ENCODE data around the gene TAF11L8. TPM values are rescaled to one million over a fixed set of nuclear protein-coding genes. Genes with fewer than 3 reads are reported as not detected.
"Not testable (repeated sequence)": the region's sequence is repeated elsewhere in the genome, so short reads cannot be mapped to it uniquely, and the experiment has no call there.

The TAF11L8 gene
- not detected for total RNA-seq

DNA sequence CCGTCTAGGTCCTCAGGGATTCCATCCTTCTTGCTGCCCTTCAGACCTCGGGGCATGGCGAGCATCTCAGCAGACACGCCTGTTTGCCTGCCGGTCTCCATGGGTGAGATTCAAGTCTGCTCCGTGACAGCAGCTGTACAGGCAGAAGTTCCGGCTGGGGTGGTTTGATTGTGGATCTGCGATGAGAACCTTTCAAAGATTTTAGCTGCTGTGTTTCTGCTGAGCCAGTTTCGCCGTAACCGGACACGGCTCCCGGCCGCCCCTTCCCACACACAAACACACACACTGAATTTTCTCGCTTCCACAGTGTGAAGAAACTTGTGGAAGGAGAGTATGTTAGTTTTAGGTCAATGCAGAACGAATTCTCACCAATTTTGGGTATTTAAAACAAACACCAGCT lies at the start of gene TAF11L8:
TAF11L8 (minus strand) TSS at position 101 of the 400 bp plus-strand sequence.
- not testable (repeated sequence) for DNase-seq

DNA sequence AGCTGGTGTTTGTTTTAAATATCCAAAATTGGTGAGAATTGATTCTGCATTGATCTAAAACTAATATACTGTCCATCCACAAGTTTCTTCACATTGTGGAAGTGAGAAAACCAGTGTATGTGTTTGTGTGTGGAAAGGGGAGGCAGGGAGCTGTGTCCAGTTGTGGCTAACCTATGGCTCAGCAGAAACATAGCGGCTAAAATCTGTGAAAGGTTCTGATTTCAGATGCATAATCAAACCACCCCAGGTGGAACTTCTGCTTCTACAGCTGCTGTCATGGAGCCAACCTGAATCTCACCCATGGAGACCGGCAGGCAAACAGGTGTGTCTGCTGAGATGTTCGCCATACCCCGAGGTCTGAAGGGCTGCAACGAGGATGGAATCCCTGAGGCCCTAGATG lies 43.4 kb upstream of the TAF11L8 start, which contains the start of gene TAF11L14:
TAF11L14 (plus strand) TSS at position 301 of the 400 bp plus-strand sequence.
- DNase-seq: no peak

- not testable (repeated sequence) for DNase-seq
Measured at GRCh38 chr5:17631788-17632187, 41.0 kb upstream of the TAF11L8 start, which contains the start of gene TAF11L13. Gene TAF11L13, plus strand, starts transcription at chr5:17632088.

DNA sequence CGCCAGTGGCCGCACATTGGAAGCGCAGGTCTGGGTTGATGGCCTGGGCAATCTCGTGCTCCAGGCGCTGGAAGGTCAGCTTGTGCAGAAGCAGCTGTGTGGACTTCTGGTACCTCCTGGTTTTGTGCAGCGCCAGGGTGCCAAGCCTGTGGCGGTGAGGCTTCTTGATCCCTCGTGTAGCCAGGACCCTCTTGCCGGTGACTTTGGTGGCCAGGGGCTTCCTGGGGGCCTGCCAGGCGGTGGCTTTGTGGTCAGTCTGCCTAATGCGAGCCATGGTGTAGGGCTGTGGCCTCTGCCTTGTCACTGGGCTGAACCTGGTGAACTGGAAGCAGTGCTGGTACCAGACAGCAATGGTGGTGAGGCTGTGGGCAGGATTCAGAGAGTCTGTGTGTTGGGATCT lies 34.9 kb upstream of the TAF11L8 start:
- no peak for DNase-seq

DNA sequence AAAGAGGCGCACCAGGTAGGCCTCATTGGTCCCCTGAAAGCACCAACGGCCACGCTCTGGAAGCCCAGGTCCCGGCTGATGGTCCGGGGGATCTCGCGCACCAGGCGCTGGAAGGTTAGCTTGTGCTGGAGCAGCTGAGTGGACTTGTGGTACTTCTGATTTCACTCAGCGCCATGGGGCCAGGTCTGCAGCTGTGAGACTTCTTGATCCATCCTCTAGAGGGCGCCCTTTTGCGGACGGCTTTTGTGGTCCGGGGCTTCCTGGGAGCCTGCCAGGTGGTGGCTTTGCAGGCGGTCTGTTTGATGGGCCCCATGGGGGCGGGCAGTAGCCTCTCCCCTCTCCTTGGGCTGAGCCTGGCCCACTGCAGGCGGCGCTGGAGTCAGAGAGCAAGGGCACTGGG lies 29.9 kb upstream of the TAF11L8 start:
- no peak for DNase-seq

DNA sequence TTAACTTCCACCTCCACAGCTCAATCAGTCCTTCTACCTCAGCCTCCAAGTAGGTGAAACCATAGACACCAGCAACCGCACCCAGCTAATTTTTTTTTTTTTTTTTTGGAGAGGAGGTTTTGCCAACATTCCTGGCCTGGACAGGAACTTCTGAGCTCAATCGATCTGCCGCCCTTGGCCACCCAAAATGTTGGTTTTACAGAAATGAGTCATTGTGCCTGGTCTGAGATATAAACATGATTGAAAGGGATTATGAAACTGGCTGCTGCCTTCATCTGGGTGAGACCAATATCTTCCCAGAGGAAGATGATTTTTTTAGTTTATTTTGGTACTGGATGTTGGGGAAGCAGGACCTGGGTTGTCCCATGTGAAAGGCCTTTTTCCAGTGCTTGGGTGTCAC lies 28.6 kb upstream of the TAF11L8 start:
- DNase-seq: no peak

DNA sequence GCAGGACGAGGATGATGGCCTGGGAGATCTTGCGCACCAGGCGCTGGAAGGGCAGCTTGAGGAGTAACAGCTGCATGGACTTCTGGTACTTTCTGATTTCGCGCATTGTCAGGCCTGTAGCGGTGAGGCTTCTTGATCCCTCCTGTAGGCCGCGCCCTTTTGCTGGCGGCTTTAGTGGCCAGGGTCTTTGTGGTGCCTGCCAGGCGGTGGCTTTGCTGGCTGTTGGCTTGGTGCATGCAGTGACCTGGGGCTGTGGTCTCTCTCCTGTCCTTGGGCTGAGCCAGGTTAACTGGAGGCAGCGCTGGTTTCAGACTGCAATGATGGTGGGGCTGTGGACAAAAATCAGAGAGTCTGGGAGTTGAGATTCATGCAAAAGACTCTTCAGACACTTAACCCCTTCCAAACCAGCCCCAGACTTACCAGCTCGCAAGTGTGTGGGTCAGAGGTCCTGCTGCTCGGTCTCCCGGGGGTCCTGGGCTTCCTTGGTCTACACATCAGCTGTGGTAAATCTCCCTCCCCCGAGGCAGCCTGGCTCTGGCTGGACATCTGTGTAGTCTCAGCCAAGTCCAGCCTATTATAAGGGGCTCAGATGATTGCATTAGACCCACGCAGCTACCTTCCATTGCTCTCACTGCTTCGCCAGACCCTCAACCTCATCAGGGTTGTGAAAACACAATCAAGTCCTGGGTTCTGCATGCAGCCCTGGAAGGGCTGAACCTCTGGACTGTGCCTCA lies 24.3 kb upstream of the TAF11L8 start:
- DNase-seq: no peak

- not testable (repeated sequence) for DNase-seq
Measured at GRCh38 chr5:17610092-17610491, 19.3 kb upstream of the TAF11L8 start, which contains the start of gene TAF11L12. Gene TAF11L12, plus strand, starts transcription at chr5:17610392.

- not testable (repeated sequence) for DNase-seq
Measured at GRCh38 chr5:17607461-17607860, 16.7 kb upstream of the TAF11L8 start.

- no peak for DNase-seq
Measured at GRCh38 chr5:17604951-17605350, 14.2 kb upstream of the TAF11L8 start.

GRCh38 chr5:17603880-17604279 lies 13.1 kb upstream of the TAF11L8 start, which contains the start of gene TAF11L11:
Gene TAF11L11, plus strand, starts transcription at chr5:17604183.
- not testable (repeated sequence) for DNase-seq

DNA sequence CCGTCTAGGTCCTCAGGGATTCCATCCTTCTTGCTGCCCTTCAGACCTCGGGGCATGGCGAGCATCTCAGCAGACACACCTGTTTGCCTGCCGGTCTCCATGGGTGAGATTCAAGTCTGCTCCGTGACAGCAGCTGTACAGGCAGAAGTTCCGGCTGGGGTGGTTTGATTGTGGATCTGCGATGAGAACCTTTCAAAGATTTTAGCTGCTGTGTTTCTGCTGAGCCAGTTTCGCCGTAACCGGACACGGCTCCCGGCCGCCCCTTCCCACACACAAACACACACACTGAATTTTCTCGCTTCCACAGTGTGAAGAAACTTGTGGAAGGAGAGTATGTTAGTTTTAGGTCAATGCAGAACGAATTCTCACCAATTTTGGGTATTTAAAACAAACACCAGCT lies 7.0 kb upstream of the TAF11L8 start, which contains the start of gene TAF11L10:
TAF11L10 (minus strand) TSS at position 101 of the 400 bp plus-strand sequence.
- not testable (repeated sequence) for DNase-seq

- DNase-seq: not testable (repeated sequence)
Measured at GRCh38 chr5:17594255-17594654, 3.5 kb upstream of the TAF11L8 start, which contains the start of gene TAF11L9. Gene TAF11L9, minus strand, starts transcription at chr5:17594394.

DNA sequence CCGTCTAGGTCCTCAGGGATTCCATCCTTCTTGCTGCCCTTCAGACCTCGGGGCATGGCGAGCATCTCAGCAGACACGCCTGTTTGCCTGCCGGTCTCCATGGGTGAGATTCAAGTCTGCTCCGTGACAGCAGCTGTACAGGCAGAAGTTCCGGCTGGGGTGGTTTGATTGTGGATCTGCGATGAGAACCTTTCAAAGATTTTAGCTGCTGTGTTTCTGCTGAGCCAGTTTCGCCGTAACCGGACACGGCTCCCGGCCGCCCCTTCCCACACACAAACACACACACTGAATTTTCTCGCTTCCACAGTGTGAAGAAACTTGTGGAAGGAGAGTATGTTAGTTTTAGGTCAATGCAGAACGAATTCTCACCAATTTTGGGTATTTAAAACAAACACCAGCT lies 5.1 kb downstream of the TAF11L8 start, which contains the start of gene TAF11L7:
TAF11L7 (minus strand) TSS at position 101 of the 400 bp plus-strand sequence.
- not testable (repeated sequence) for DNase-seq

Data from effector CD4-positive, alpha-beta T cell (primary cell).